ENCODE data around the gene ARHGAP6. TPM values are rescaled to one million over a fixed set of nuclear protein-coding genes. Genes with fewer than 3 reads are reported as not detected.

Gene ARHGAP6
- total RNA-seq, 6 experiments from 2014 or later = 0.51 to 1.0 (median 0.69) TPM

GRCh38 chrX:11698702-11699101 lies 33.0 kb upstream of the ARHGAP6 start:
- Mint-ChIP-seq H3K4me1 (ENCODE audit: low read depth) (no peaks in the 10 kb centered on the region), H3K27me3 (ENCODE audit: insufficient read depth) (no peaks in the 10 kb centered on the region; the same call in 1 of the 2 replicates), H3K9me3 (no peaks in the 10 kb centered on the region), H3K4me3 (no peak overlapping the region), H3K27ac (no peak overlapping the region), H3K36me3 (ENCODE audit: low read depth) (no peaks in the 10 kb centered on the region)
- no peak for DNase-seq
- TF ChIP-seq CTCF (IDR thresholded peaks at IDR 0.05) = no peak

GRCh38 chrX:11688201-11688600 lies 22.5 kb upstream of the ARHGAP6 start:
- Mint-ChIP-seq H3K9me3 (no peaks in the 10 kb centered on the region), H3K4me1 (ENCODE audit: low read depth) (peaks cover 16% of the 10 kb centered on the region), H3K27me3 (ENCODE audit: insufficient read depth) (peaks cover 6% of the 10 kb centered on the region), H3K36me3 (ENCODE audit: low read depth) (no peaks in the 10 kb centered on the region), H3K27ac (no peak overlapping the region), H3K4me3 (peak overlapping the region; percentile 58; the same call in 1 of the 2 replicates)
- no peak for TF ChIP-seq CTCF (IDR thresholded peaks at IDR 0.05)
- DNase-seq = no peak

- peaks cover 16% of the 10 kb centered on the region for H3K4me1 Mint-ChIP-seq (ENCODE audit: low read depth)
- H3K4me3 Mint-ChIP-seq = no peak overlapping the region
- TF ChIP-seq CTCF (IDR thresholded peaks at IDR 0.05) = no peak
- no peak for DNase-seq
- no peaks in the 10 kb centered on the region for H3K36me3 Mint-ChIP-seq (ENCODE audit: low read depth)
- no peak overlapping the region for H3K27ac Mint-ChIP-seq
- no peaks in the 10 kb centered on the region; the same call in none of the 2 replicates for H3K27me3 Mint-ChIP-seq (ENCODE audit: insufficient read depth)
- no peaks in the 10 kb centered on the region for H3K9me3 Mint-ChIP-seq
Measured at GRCh38 chrX:11687157-11687556, 21.4 kb upstream of the ARHGAP6 start.

DNA sequence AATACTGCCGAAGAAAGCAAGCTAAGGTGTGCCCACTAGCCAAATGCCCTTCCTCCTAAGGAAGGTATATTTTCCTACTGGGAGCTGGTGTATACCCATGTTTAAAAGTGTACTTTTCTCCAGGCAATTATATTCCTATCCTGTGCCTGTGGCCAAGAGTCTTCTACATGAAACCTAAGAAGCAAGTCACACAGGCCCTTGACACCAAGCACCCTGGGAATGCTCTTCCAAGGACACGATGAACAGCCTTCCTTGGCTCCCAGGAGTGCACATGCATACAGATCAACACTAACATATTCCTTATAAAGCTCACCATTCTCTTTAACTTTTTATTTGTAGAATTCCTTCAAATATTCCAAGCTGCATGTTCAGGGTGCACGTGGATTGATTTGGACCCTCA lies 17.3 kb upstream of the ARHGAP6 start:
- Mint-ChIP-seq H3K9me3 (no peaks in the 10 kb centered on the region), H3K4me1 (ENCODE audit: low read depth) (peaks cover 2% of the 10 kb centered on the region), H3K36me3 (ENCODE audit: low read depth) (no peaks in the 10 kb centered on the region), H3K27ac (no peak overlapping the region), H3K4me3 (no peak overlapping the region), H3K27me3 (ENCODE audit: insufficient read depth) (no peaks in the 10 kb centered on the region; the same call in none of the 2 replicates)
- no peak for DNase-seq
- no peak for TF ChIP-seq CTCF (IDR thresholded peaks at IDR 0.05)

- H3K27me3 Mint-ChIP-seq (ENCODE audit: insufficient read depth) = peaks cover 6% of the 10 kb centered on the region; the same call in 1 of the 2 replicates
- peak; percentile 47; the same call in 1 of the 2 replicates for TF ChIP-seq CTCF (IDR thresholded peaks at IDR 0.05)
- no peaks in the 10 kb centered on the region; the same call in 1 of the 2 replicates for H3K9me3 Mint-ChIP-seq
- no peaks in the 10 kb centered on the region for H3K36me3 Mint-ChIP-seq (ENCODE audit: low read depth)
- H3K4me3 Mint-ChIP-seq = no peak overlapping the region
- H3K27ac Mint-ChIP-seq = no peak overlapping the region
- DNase-seq = no peak
- no peaks in the 10 kb centered on the region for H3K4me1 Mint-ChIP-seq (ENCODE audit: low read depth)
Measured at GRCh38 chrX:11678158-11678557, 12.4 kb upstream of the ARHGAP6 start.

GRCh38 chrX:11672213-11672612 lies 6.5 kb upstream of the ARHGAP6 start:
- Mint-ChIP-seq H3K9me3 (no peaks in the 10 kb centered on the region; the same call in 1 of the 2 replicates), H3K36me3 (ENCODE audit: low read depth) (no peaks in the 10 kb centered on the region), H3K4me3 (no peak overlapping the region), H3K27ac (no peak overlapping the region), H3K27me3 (ENCODE audit: insufficient read depth) (peaks cover 14% of the 10 kb centered on the region; the same call in 1 of the 2 replicates), H3K4me1 (ENCODE audit: low read depth) (no peaks in the 10 kb centered on the region)
- no peak for DNase-seq
- TF ChIP-seq CTCF (IDR thresholded peaks at IDR 0.05) = no peak

All from HFFc6 (cell line).